T-cell (primary cell): Measurements from ENCODE around the gene UVRAG. TPM values are rescaled to one million over a fixed set of nuclear protein-coding genes. Genes with fewer than 3 reads are reported as not detected.

Source experiments
- ATAC-seq, 4 experiments: fragments of 200-7000 bp in 3 of 4; fragments of 150-1000 bp in 1 of 4; cut with Tn5 transposase; replicated peaks in 1 of 4; 1 replicate in 3 of 4; 2 replicates in 1 of 4; pipeline ENCODE4 v1.10.0; 2021; ENCODE audit warnings: moderate library complexity in 3 of 4, mild to moderate bottlenecking in 2 of 4, moderate number of reproducible peaks in 1 of 4
- CTCF ChIA-PET, 2 donors: fragments of 300-600 bp; sonication (Branson Sonifier 250); formaldehyde crosslinking; loops; one replicate each; lab custom pipeline; 2022; ENCODE audit warnings: antibody characterized with exemption in 2 of 2; lab: Charles Lee
- POLR2A ChIA-PET, 2 donors: fragments of 300-600 bp; sonication (Branson Sonifier 250); formaldehyde crosslinking; loops; one replicate each; lab custom pipeline; 2022; ENCODE audit warnings: antibody characterized with exemption in 2 of 2; lab: Charles Lee
- DNase-seq, 35 experiments: peaks; one replicate each; pipeline versions ENCODE4 v3.0.0 to v3.0.0-alpha.2; 2013 to 2023
- H3K27ac ChIP-seq: one replicate; pipeline ENCODE4 v1.5.1; 2013; ENCODE audit warnings: low read length
- H3K27me3 ChIP-seq, 2 experiments: replicated peaks in 1 of 2; 1 replicate in 1 of 2; 2 replicates in 1 of 2; pipeline versions ENCODE4 v1.6.1 to v1.7.0; 2013; ENCODE audit warnings: low read length in 1 of 2, mixed read lengths in 1 of 2; ENCODE audit not compliant: control insufficient read depth in 2 of 2, insufficient read depth in 2 of 2; ENCODE audit errors: extremely low read depth in 1 of 2
- H3K36me3 ChIP-seq, 2 donors: 1 replicate in 1 of 2; 2 replicates in 1 of 2; pipeline versions ENCODE4 v1.6.1 to v1.7.0; 2013; ENCODE audit warnings: low read length in 1 of 2; ENCODE audit not compliant: control insufficient read depth in 2 of 2, insufficient read depth in 1 of 2; ENCODE audit errors: extremely low read depth in 1 of 2
- H3K4me1 ChIP-seq, 2 experiments: 1 replicate in 1 of 2; 2 replicates in 1 of 2; pipeline versions ENCODE4 v1.6.1 to v1.7.0; 2013; ENCODE audit warnings: low read length in 2 of 2, mixed read lengths in 1 of 2; ENCODE audit not compliant: insufficient read depth in 2 of 2, control insufficient read depth in 1 of 2; ENCODE audit errors: extremely low read depth in 1 of 2
- H3K4me3 ChIP-seq, 2 donors: 1 replicate in 1 of 2; 2 replicates in 1 of 2; pipeline versions ENCODE4 v1.5.1 to v1.7.0; 2013; ENCODE audit warnings: mild to moderate bottlenecking in 2 of 2, low read length in 1 of 2, moderate library complexity in 1 of 2; ENCODE audit not compliant: control insufficient read depth in 1 of 2; ENCODE audit errors: extremely low read depth in 1 of 2
- H3K9me3 ChIP-seq: 2 replicates; pipeline ENCODE4 v1.7.0; 2013
- H3K27ac Mint-ChIP-seq, 2 donors: one replicate each; pipeline ENCODE4 v1.8.0; 2020 to 2021; ENCODE audit warnings: mild to moderate bottlenecking in 2 of 2, mixed read lengths in 2 of 2
- H3K27me3 Mint-ChIP-seq, 2 donors: one replicate each; pipeline ENCODE4 v1.8.0; 2021 to 2022; ENCODE audit warnings: mixed read lengths in 2 of 2
- H3K36me3 Mint-ChIP-seq: one replicate; pipeline ENCODE4 v1.8.0; 2021; ENCODE audit warnings: mixed read lengths
- H3K4me1 Mint-ChIP-seq, 3 donors: one replicate each; pipeline ENCODE4 v1.8.0; 2020 to 2022; ENCODE audit warnings: mixed read lengths in 3 of 3, mild to moderate bottlenecking in 1 of 3
- H3K4me3 Mint-ChIP-seq, 3 donors: one replicate each; pipeline ENCODE4 v1.8.0; 2020 to 2022; ENCODE audit warnings: mild to moderate bottlenecking in 3 of 3, mixed read lengths in 3 of 3, moderate library complexity in 3 of 3
- H3K9me3 Mint-ChIP-seq, 3 donors: one replicate each; pipeline ENCODE4 v1.8.0; 2020 to 2022; ENCODE audit warnings: mixed read lengths in 3 of 3
- WGBS: methylation state at CpG from one replicate; pipeline ENCODE4 v1.1.5; 2013; ENCODE audit warnings: missing lambda C conversion rate; ENCODE audit not compliant: insufficient coverage; 5-methylcytosine and 5-hydroxymethylcytosine counted together
- total RNA-seq, 35 experiments: library from RNA in 6 of 35; stranded (reverse) in 6 of 35; fragments of 120-200 nt in 1 of 35; gene quantifications; one replicate each; pipeline versions ENCODE4 v1.2.1 to v1.2.4 and lab custom pipeline; 2013 to 2026

UVRAG gene
- total RNA-seq, 5 donors from 2014 or later (not counting 1 experiment from before 2014, with no cell fraction given), result 22.4 to 32.8 (median 27.6) TPM

GRCh38 chr11:75823946-75824345 lies 8.9 kb downstream of the UVRAG start:
- CTCF ChIA-PET, result interaction anchor here in 1 of 2 donors (0.6 to 1.0 kb wide), 3 partner anchors 9 to 1583 kb away, joined by 3 read pairs; partner anchors contain the start of gene UVRAG
- no CpG with 5 or more reads among the region's 4 CpGs for WGBS
- Mint-ChIP-seq H3K4me3 (peak overlapping the region in 1 of 3 donors; percentile 8), H3K27me3 (no peaks in the 10 kb centered on the region), H3K9me3 (no peaks in the 10 kb centered on the region), H3K36me3 (peaks cover 26% of the 10 kb centered on the region), H3K4me1 (peaks cover 44 to 50% (median 45%) of the 10 kb centered on the region in 3 donors), H3K27ac (peak overlapping the region in 1 of 2 donors; percentile 43)
- ATAC-seq (no peak), DNase-seq (no peak)
- Histone ChIP-seq H3K9me3 (no peaks in the 10 kb centered on the region), H3K4me1 (peaks cover 3 to 7% of the 10 kb centered on the region in 2 experiments), H3K4me3 (no peak overlapping the region), H3K36me3 (no peaks in the 10 kb centered on the region), H3K27me3 (no peaks in the 10 kb centered on the region), H3K27ac (no peak overlapping the region)
- POLR2A ChIA-PET, result interaction anchor here (0.6 to 0.7 kb wide), 4 partner anchors 19 to 1660 kb away, joined by 3 to 5 read pairs (median 4); no protein-coding TSS in a partner anchor

- no peak overlapping the region for H3K27ac ChIP-seq
- H3K36me3 Mint-ChIP-seq, result peaks cover 21% of the 10 kb centered on the region
- no peaks in the 10 kb centered on the region for H3K9me3 Mint-ChIP-seq
- peaks cover 39 to 40% (median 40%) of the 10 kb centered on the region in 3 donors for H3K4me1 Mint-ChIP-seq
- peaks cover 0 to 7% of the 10 kb centered on the region in 2 experiments for H3K4me1 ChIP-seq
- ChIA-PET POLR2A (no interaction called here), CTCF (interaction anchor here in 1 of 2 donors (1.2 kb wide), 1 partner anchor 13 kb away, joined by 3 read pairs; no protein-coding TSS in a partner anchor)
- no peaks in the 10 kb centered on the region for H3K27me3 ChIP-seq
- no CpG with 5 or more reads among the region's 4 CpGs for WGBS
- H3K36me3 ChIP-seq, result no peaks in the 10 kb centered on the region
- no peak for ATAC-seq
- no peak overlapping the region for H3K4me3 ChIP-seq
- DNase-seq, result no peak
- H3K4me3 Mint-ChIP-seq, result no peak overlapping the region
- H3K9me3 ChIP-seq, result no peaks in the 10 kb centered on the region
- no peak overlapping the region for H3K27ac Mint-ChIP-seq
- H3K27me3 Mint-ChIP-seq, result no peaks in the 10 kb centered on the region
These were observed 11.6 kb downstream of the UVRAG start for GRCh38 chr11:75826461-75827230.

GRCh38 chr11:75827562-75827961 lies 12.6 kb downstream of the UVRAG start:
- ATAC-seq, result no peak
- WGBS, result no CpG with 5 or more reads among the region's 5 CpGs
- H3K9me3 Mint-ChIP-seq, result no peaks in the 10 kb centered on the region

GRCh38 chr11:75831915-75832502 lies 17.0 kb downstream of the UVRAG start:
- Mint-ChIP-seq H3K27ac (no peak overlapping the region), H3K27me3 (no peaks in the 10 kb centered on the region), H3K4me1 (peaks cover 28 to 49% (median 44%) of the 10 kb centered on the region in 3 donors), H3K36me3 (peaks cover 13% of the 10 kb centered on the region), H3K9me3 (no peaks in the 10 kb centered on the region), H3K4me3 (no peak overlapping the region)
- no peak overlapping the region for H3K4me3 ChIP-seq
- no peaks in the 10 kb centered on the region for H3K27me3 ChIP-seq
- DNase-seq (no peak), ATAC-seq (no peak)
- no peak overlapping the region for H3K27ac ChIP-seq
- ChIA-PET POLR2A (no interaction called here), CTCF (interaction anchor here (0.5 to 0.7 kb wide), 2 partner anchors 394 to 1013 kb away, joined by 3 to 4 read pairs; no protein-coding TSS in a partner anchor)
- H3K9me3 ChIP-seq, result no peaks in the 10 kb centered on the region
- H3K36me3 ChIP-seq, result no peaks in the 10 kb centered on the region
- peaks cover 0 to 5% of the 10 kb centered on the region in 2 experiments for H3K4me1 ChIP-seq
- 100% methylated on average over 1 of the region's 6 CpGs for WGBS

More at GRCh38 chr11:75827562-75827961, 12.6 kb downstream of the UVRAG start:
- Mint-ChIP-seq H3K27ac (no peak overlapping the region), H3K4me3 (no peak overlapping the region), H3K4me1 (peaks cover 33 to 45% (median 41%) of the 10 kb centered on the region in 3 donors), H3K27me3 (no peaks in the 10 kb centered on the region), H3K36me3 (peaks cover 17% of the 10 kb centered on the region)
- Histone ChIP-seq H3K4me3 (no peak overlapping the region), H3K36me3 (no peaks in the 10 kb centered on the region), H3K9me3 (no peaks in the 10 kb centered on the region), H3K27me3 (no peaks in the 10 kb centered on the region), H3K4me1 (peaks cover 0 to 7% of the 10 kb centered on the region in 2 experiments), H3K27ac (no peak overlapping the region)
- no peak for DNase-seq
- POLR2A ChIA-PET, result no interaction called here
- CTCF ChIA-PET, result no interaction called here

- peaks cover 29 to 61% (median 46%) of the 10 kb centered on the region in 3 donors for H3K4me1 Mint-ChIP-seq
- ATAC-seq (no peak), DNase-seq (no peak)
- POLR2A ChIA-PET, result no interaction called here
- no peaks in the 10 kb centered on the region for H3K9me3 ChIP-seq
- H3K4me3 ChIP-seq, result no peak overlapping the region
- no peak overlapping the region for H3K27ac ChIP-seq
- WGBS, result no CpG with 5 or more reads among the region's 3 CpGs
- H3K36me3 ChIP-seq, result no peaks in the 10 kb centered on the region
- H3K4me3 Mint-ChIP-seq, result no peak overlapping the region
- no peaks in the 10 kb centered on the region for H3K9me3 Mint-ChIP-seq
- H3K36me3 Mint-ChIP-seq, result peaks cover 15% of the 10 kb centered on the region
- CTCF ChIA-PET, result no interaction called here
- no peaks in the 10 kb centered on the region for H3K27me3 Mint-ChIP-seq
- H3K27me3 ChIP-seq, result no peaks in the 10 kb centered on the region
- no peak overlapping the region for H3K27ac Mint-ChIP-seq
- H3K4me1 ChIP-seq, result peaks cover 0 to 5% of the 10 kb centered on the region in 2 experiments
These were observed 19.7 kb downstream of the UVRAG start for GRCh38 chr11:75834728-75835127.

- H3K9me3 Mint-ChIP-seq, result no peaks in the 10 kb centered on the region
- 83% methylated on average over 3 of the region's 3 CpGs for WGBS
- no peak overlapping the region for H3K27ac Mint-ChIP-seq
- H3K4me1 Mint-ChIP-seq, result peaks cover 36 to 66% (median 54%) of the 10 kb centered on the region in 3 donors
- Histone ChIP-seq H3K9me3 (no peaks in the 10 kb centered on the region), H3K27me3 (no peaks in the 10 kb centered on the region), H3K27ac (no peak overlapping the region), H3K4me1 (peaks cover 0 to 5% of the 10 kb centered on the region in 2 experiments), H3K36me3 (no peaks in the 10 kb centered on the region), H3K4me3 (no peak overlapping the region)
- ChIA-PET CTCF (interaction anchor here (0.5 to 0.6 kb wide), 2 partner anchors 30 to 62 kb away, joined by 3 to 6 read pairs; no protein-coding TSS in a partner anchor), POLR2A (no interaction called here)
- no peak overlapping the region for H3K4me3 Mint-ChIP-seq
- H3K27me3 Mint-ChIP-seq, result no peaks in the 10 kb centered on the region
- peaks cover 14% of the 10 kb centered on the region for H3K36me3 Mint-ChIP-seq
- no peak for ATAC-seq
- DNase-seq, result no peak
These were observed 21.4 kb downstream of the UVRAG start for GRCh38 chr11:75836417-75836816.
